ENCODE data around the gene FIBIN.

FIBIN gene

GRCh38 chr11:27022659-27023251 lies 28.8 kb downstream of the FIBIN start:
- no peak for DNase-seq (ENCODE audit: low spot score)

GRCh38 chr11:27024865-27025264 lies 31.0 kb downstream of the FIBIN start:
- DNase-seq (ENCODE audit: low spot score): no peak

GRCh38 chr11:27025312-27025955 lies 31.5 kb downstream of the FIBIN start:
- DNase-seq (ENCODE audit: low spot score): no peak

- DNase-seq (ENCODE audit: low spot score): no peak
Measured at GRCh38 chr11:27025957-27026733, 32.2 kb downstream of the FIBIN start.

GRCh38 chr11:27028561-27028965 lies 34.7 kb downstream of the FIBIN start:
- peak; percentile 52 for DNase-seq (ENCODE audit: low spot score)

- DNase-seq (ENCODE audit: low spot score): no peak
Measured at GRCh38 chr11:27029966-27030365, 36.1 kb downstream of the FIBIN start.

GRCh38 chr11:27031754-27032153 lies 37.8 kb downstream of the FIBIN start:
- no peak for DNase-seq (ENCODE audit: low spot score)

GRCh38 chr11:27039873-27040272 lies 46.0 kb downstream of the FIBIN start:
- no peak for DNase-seq (ENCODE audit: low spot score)

- no peak for DNase-seq (ENCODE audit: low spot score)
Measured at GRCh38 chr11:27040302-27041115, 46.6 kb downstream of the FIBIN start, which contains the start of gene BBOX1. BBOX1 (plus strand) TSS chr11:27040815; CDS start chr11:27055431, 14,616 bp downstream.

- no peak for DNase-seq (ENCODE audit: low spot score)
Measured at GRCh38 chr11:27041141-27041899, 47.4 kb downstream of the FIBIN start.

All from AG20443 (cell line).